GM12878 (cell line): ENCODE data around the gene CTSL. TPM values are rescaled to one million over a fixed set of nuclear protein-coding genes. Genes with fewer than 3 reads are reported as not detected.

Source experiments
- ATAC-seq: fragments of 200-7000 bp; cut with Tn5 transposase; 3 replicates; pipeline ENCODE4 v1.9.1; 2020; ENCODE audit warnings: mild to moderate bottlenecking, moderate library complexity
- BruUV-seq: library from RNA; stranded (reverse); fragments of 400-500 nt; replicated peaks from 2 replicates; lab custom pipeline; 2021; lab: Mats Ljungman, UMichigan
- CTCF ChIA-PET: fragments of 300-600 bp; sonication (Branson Sonifier 250); formaldehyde crosslinking; extraction: SDS; loops from one replicate; lab custom pipeline; 2021; ENCODE audit warnings: inconsistent platforms; lab: Yijun Ruan, JAX
- POLR2A ChIA-PET: fragments of 350-600 bp; formaldehyde crosslinking; extraction: SDS; loops from one replicate; lab custom pipeline; 2021; ENCODE audit warnings: inconsistent platforms; lab: Charles Lee
- RAD21 ChIA-PET: fragments of 300-600 bp; sonication (Branson Sonifier 250); formaldehyde crosslinking; loops from one replicate; lab custom pipeline; 2023; ENCODE audit warnings: antibody characterized with exemption; ENCODE audit not compliant: unreplicated experiment; lab: Charles Lee
- SMC1A ChIA-PET: fragments of 300-600 bp; sonication (Branson Sonifier 250); formaldehyde crosslinking; loops from one replicate; lab custom pipeline; 2023; ENCODE audit not compliant: unreplicated experiment, uncharacterized antibody; lab: Charles Lee
- DNase-seq: peaks from one replicate; pipeline ENCODE4 v3.0.0-alpha.2; 2011; ENCODE audit warnings: low read depth, low spot score
- FAIRE-seq: peaks from 3 replicates; lab custom pipeline; 2011; peaks lifted over from hg19 to GRCh38; lab: Jason Lieb, UNC
- H2AFZ ChIP-seq: 2 replicates; pipeline ENCODE4 v1.6.0; 2011; ENCODE audit warnings: low read depth, low read length, control low read depth; ENCODE audit not compliant: control insufficient read depth
- H3K27ac ChIP-seq: 2 replicates; pipeline ENCODE4 v1.5.1; 2011; ENCODE audit warnings: control low read depth; ENCODE audit not compliant: control insufficient read depth, insufficient read depth
- H3K27me3 ChIP-seq, 2 experiments: replicated peaks in 1 of 2; 2 replicates each; pipeline versions ENCODE4 v1.6.0 to v1.6.1; 2011; ENCODE audit warnings: low read length in 1 of 2; ENCODE audit not compliant: control insufficient read depth in 2 of 2, insufficient read depth in 2 of 2
- H3K36me3 ChIP-seq, 2 experiments: 2 replicates each; pipeline ENCODE4 v1.5.1; 2011; ENCODE audit warnings: low read length in 1 of 2; ENCODE audit not compliant: control insufficient read depth in 2 of 2, insufficient read depth in 2 of 2
- H3K4me1 ChIP-seq: 2 replicates; pipeline ENCODE4 v1.6.1; 2011; ENCODE audit warnings: mild to moderate bottlenecking, low read length, moderate library complexity, mixed read lengths; ENCODE audit not compliant: control insufficient read depth, insufficient read depth
- H3K4me2 ChIP-seq: 2 replicates; pipeline ENCODE4 v1.6.0; 2011; ENCODE audit warnings: control low read depth; ENCODE audit not compliant: control insufficient read depth, insufficient read depth
- H3K4me3 ChIP-seq: fragments of 200-600 bp; sonication (generic); 2 replicates; pipeline ENCODE4 v1.5.1; 2016
- H3K79me2 ChIP-seq: 2 replicates; pipeline ENCODE4 v1.6.0; 2011; ENCODE audit warnings: low read length; ENCODE audit not compliant: control insufficient read depth, insufficient read depth
- H3K9ac ChIP-seq: 2 replicates; pipeline ENCODE4 v1.8.0; 2011; ENCODE audit warnings: low read length, control low read depth, mixed read lengths; ENCODE audit not compliant: control insufficient read depth, insufficient read depth
- H3K9me3 ChIP-seq: replicated peaks from 3 replicates; pipeline ENCODE4 v1.5.1; 2011; ENCODE audit warnings: mild to moderate bottlenecking, low read length; ENCODE audit not compliant: control insufficient read depth, insufficient read depth
- H4K20me1 ChIP-seq: 2 replicates; pipeline ENCODE4 v1.6.0; 2011; ENCODE audit not compliant: control insufficient read depth, insufficient read depth
- ATF2 ChIP-seq: IDR thresholded peaks from 2 replicates; pipeline ENCODE4 v1.6.1; 2012; ENCODE audit warnings: low read length, inconsistent platforms
- BCL3 ChIP-seq: IDR thresholded peaks from 2 replicates; pipeline ENCODE4 v1.6.1; 2011; ENCODE audit warnings: borderline replicate concordance, low read depth, mild to moderate bottlenecking, moderate library complexity, low read length; ENCODE audit not compliant: insufficient read depth, poor library complexity, severe bottlenecking
- BHLHE40 ChIP-seq, 2 experiments: fragments of 450-650 bp in 1 of 2; IDR thresholded peaks; 2 replicates each; pipeline ENCODE4 v1.6.1; 2011 to 2017; ENCODE audit warnings: low read depth in 2 of 2, borderline replicate concordance in 1 of 2, improper control_type of control experiment in 1 of 2, low read length in 1 of 2, mild to moderate bottlenecking in 1 of 2
- ELK1 ChIP-seq: IDR thresholded peaks from 2 replicates; pipeline ENCODE4 v1.6.1; 2012; ENCODE audit warnings: low read depth, low read length, improper control_type of control experiment
- LARP7 ChIP-seq: fragments of 450-650 bp; IDR thresholded peaks from 2 replicates; pipeline ENCODE4 v1.6.1; 2017; ENCODE audit warnings: mild to moderate bottlenecking
- MAX ChIP-seq: IDR thresholded peaks from 2 replicates; pipeline ENCODE4 v1.6.1; 2012; ENCODE audit warnings: low read depth, low read length, improper control_type of control experiment
- NR2F1 ChIP-seq: fragments of 450-650 bp; conservative IDR thresholded peaks from 2 replicates; pipeline ENCODE4 v1.6.1; 2017; ENCODE audit warnings: mild to moderate bottlenecking
- SIX5 ChIP-seq: IDR thresholded peaks from 2 replicates; pipeline ENCODE4 v1.6.1; 2011; ENCODE audit warnings: mild to moderate bottlenecking, low read depth, low read length, moderate library complexity; ENCODE audit not compliant: severe bottlenecking
- SKIL ChIP-seq: fragments of 450-650 bp; IDR thresholded peaks from 2 replicates; pipeline ENCODE4 v1.6.1; 2017; ENCODE audit warnings: mild to moderate bottlenecking, low read depth, inconsistent platforms; ENCODE audit not compliant: poor library complexity, severe bottlenecking
- SREBF1 ChIP-seq: IDR thresholded peaks from 2 replicates; pipeline ENCODE4 v1.6.1; 2012; ENCODE audit warnings: mild to moderate bottlenecking, low read length
- SUPT20H ChIP-seq: IDR thresholded peaks from 2 replicates; pipeline ENCODE4 v1.6.1; 2011; ENCODE audit warnings: low read depth, mild to moderate bottlenecking, low read length, moderate library complexity, borderline replicate concordance; ENCODE audit not compliant: control insufficient read depth
- TAF1 ChIP-seq: IDR thresholded peaks from 2 replicates; pipeline ENCODE4 v1.6.1; 2011; ENCODE audit warnings: mild to moderate bottlenecking, low read depth, low read length, borderline replicate concordance
- TCF3 ChIP-seq: IDR thresholded peaks from 2 replicates; pipeline ENCODE4 v1.6.1; 2012; ENCODE audit warnings: low read depth, mild to moderate bottlenecking, low read length, borderline replicate concordance; ENCODE audit not compliant: insufficient read depth
- WGBS: methylation state at CpG from one replicate; pipeline ENCODE4 v1.1.6; 2016; ENCODE audit warnings: low lambda C conversion rate; ENCODE audit not compliant: insufficient replicate concordance, insufficient coverage; ENCODE audit errors: missing lambda C conversion rate; 5-methylcytosine and 5-hydroxymethylcytosine counted together
- in situ Hi-C: fragments of 300-500 bp; cut with MboI; formaldehyde crosslinking; loops from 9 replicates; pipeline ENCODE4 v1.14.3; 2018; ENCODE audit warnings: mixed read lengths
- intact Hi-C: fragments of 100-400 bp; cut with micrococcal nuclease; formaldehyde crosslinking; loops from one replicate; pipeline ENCODE4 v1.14.2; 2022; ENCODE audit not compliant: unreplicated experiment
- polyA plus RNA-seq, 11 experiments: library from polyadenylated mRNA; depleted of rRNA in 4 of 11; unstranded in 6 of 11; stranded (reverse) in 5 of 11; fragments of >200 nt; fragmentation: Nextera tagmentation in 4 of 11; fragmentation: Illumina TruSeq in 1 of 11; extraction: Ambion mirVana in 4 of 11; extraction: Trizol in 1 of 11; gene quantifications; 1 replicate in 1 of 11; 2 replicates in 10 of 11; pipeline versions ENCODE4 v1.2.1 to v1.2.3, GENCODE V29; 2011 to 2016; ENCODE audit warnings: inconsistent platforms in 2 of 11, missing spikeins in 2 of 11, low read depth in 1 of 11
- total RNA-seq, 4 experiments: library from RNA; depleted of rRNA in 3 of 4; stranded (reverse); fragments of >200 nt in 3 of 4; fragmentation: Illumina TruSeq in 1 of 4; extraction: Trizol in 1 of 4; gene quantifications; 2 replicates each; pipeline versions ENCODE4 v1.2.1 to v1.2.3, GENCODE V29; 2013 to 2021

The CTSL gene
- total and polyA plus RNA-seq, 10 of the 15 experiments (the other 5 are each of a cell fraction or from before 2014, with no cell fraction given): 0.24 to 0.72 TPM; not detected in 8

GRCh38 chr9:87704342-87704741, 21.6 kb upstream of the CTSL start (continued):
- no peak for TF ChIP-seq TCF3

- no peak overlapping the region for H2AFZ ChIP-seq
- H4K20me1 ChIP-seq: no peaks in the 10 kb centered on the region
- peaks cover 7 to 15% of the 10 kb centered on the region in 2 experiments for H3K36me3 ChIP-seq
- no peaks in the 10 kb centered on the region for H3K9me3 ChIP-seq
- H3K4me1 ChIP-seq: peaks cover 15% of the 10 kb centered on the region
- CTCF ChIA-PET: interaction anchor here (1.4 kb wide), 1 partner anchor 24 kb away, joined by 3 read pairs; no protein-coding TSS in a partner anchor
- ATAC-seq (no peak), FAIRE-seq (no peak), DNase-seq (no peak)
- no peak overlapping the region for H3K4me3 ChIP-seq
- H3K79me2 ChIP-seq: no peaks in the 10 kb centered on the region
- SMC1A ChIA-PET: no interaction called here
- H3K27me3 ChIP-seq: no peaks in the 10 kb centered on the region
- intact Hi-C loops: no loop called here
- no TSS peak for BruUV-seq
- RAD21 ChIA-PET: no interaction called here
- in situ Hi-C loops: no loop called here
- 87% methylated on average over 39 of the region's 39 CpGs for WGBS
- H3K9ac ChIP-seq: no peak overlapping the region
- no peak overlapping the region for H3K4me2 ChIP-seq
- H3K27ac ChIP-seq: no peak overlapping the region
- POLR2A ChIA-PET: no interaction called here
- no peak for TF ChIP-seq BCL3
- no peak for TF ChIP-seq ATF2
- no peak for TF ChIP-seq TAF1
- no peak for TF ChIP-seq NR2F1
- TF ChIP-seq BHLHE40 (IDR thresholded peaks at IDR 0.05; ENCODE audit: borderline replicate concordance in 1 of 2, low read depth in 2 of 2, low read length in 1 of 2): no peak
- TF ChIP-seq ELK1: no peak
- TF ChIP-seq SIX5: no peak
- TF ChIP-seq MAX: no peak
- no peak for TF ChIP-seq SREBF1
- no peak for TF ChIP-seq SKIL
- no peak for TF ChIP-seq SUPT20H
- no peak for TF ChIP-seq LARP7
Observed at GRCh38 chr9:87706066-87706739, 19.7 kb upstream of the CTSL start.
